IMR-90 (cell line): ENCODE measurements around the gene RPTOR. TPM values are rescaled to one million over a fixed set of nuclear protein-coding genes. Genes with fewer than 3 reads are reported as not detected.

Experiments
- ATAC-seq: fragments of 200-7000 bp; cut with Tn5 transposase; 2 replicates; pipeline ENCODE4 v1.9.1; 2020; ENCODE audit warnings: low read depth, mild to moderate bottlenecking, moderate library complexity
- BruUV-seq: library from RNA; stranded (reverse); fragments of 400-500 nt; replicated peaks from 2 replicates; lab custom pipeline; 2021; lab: Mats Ljungman, UMichigan
- CTCF ChIA-PET: fragments of 300-600 bp; formaldehyde crosslinking; extraction: SDS; loops from one replicate; lab custom pipeline; 2021; ENCODE audit warnings: antibody characterized with exemption; lab: Yijun Ruan, JAX
- POLR2A ChIA-PET: fragments of 300-600 bp; sonication (Branson Sonifier 250); formaldehyde crosslinking; loops from one replicate; lab custom pipeline; 2022; ENCODE audit warnings: antibody characterized with exemption; ENCODE audit not compliant: unreplicated experiment; lab: Charles Lee
- DNase-seq: peaks from one replicate; pipeline ENCODE4 v3.0.0; 2013
- H2AFZ ChIP-seq: replicated peaks from 2 replicates; pipeline ENCODE3; 2013; ENCODE audit warnings: low read length, mild to moderate bottlenecking; ENCODE audit not compliant: poor library complexity
- H2AK5ac ChIP-seq: 2 replicates; pipeline ENCODE4 v1.6.1; 2013; ENCODE audit warnings: low read depth, low read length, inconsistent platforms
- H2AK9ac ChIP-seq: replicated peaks from 2 replicates; pipeline ENCODE3; 2013; ENCODE audit warnings: mild to moderate bottlenecking, low read depth, low read length, moderate library complexity; ENCODE audit not compliant: poor library complexity
- H2BK120ac ChIP-seq: 2 replicates; pipeline ENCODE4 v1.6.1; 2013; ENCODE audit warnings: low read depth, low read length, inconsistent platforms
- H2BK15ac ChIP-seq: 3 replicates; pipeline ENCODE4 v1.6.1; 2013; ENCODE audit warnings: low read depth, low read length, inconsistent platforms
- H2BK20ac ChIP-seq: 2 replicates; pipeline ENCODE4 v1.6.1; 2013; ENCODE audit warnings: low read depth, mild to moderate bottlenecking, inconsistent platforms, low read length, moderate library complexity
- H2BK5ac ChIP-seq: 2 replicates; pipeline ENCODE4 v1.6.1; 2013; ENCODE audit warnings: mild to moderate bottlenecking, low read depth, low read length, inconsistent platforms; ENCODE audit not compliant: poor library complexity, severe bottlenecking
- H3K14ac ChIP-seq: replicated peaks from 2 replicates; pipeline ENCODE4 v1.6.1; 2013; ENCODE audit warnings: low read depth, low read length, inconsistent platforms
- H3K18ac ChIP-seq: 2 replicates; pipeline ENCODE4 v1.6.1; 2013; ENCODE audit warnings: low read depth, low read length, control low read depth
- H3K23ac ChIP-seq: 2 replicates; pipeline ENCODE4 v1.6.1; 2013; ENCODE audit warnings: low read depth, low read length, inconsistent platforms
- H3K27ac ChIP-seq: 2 replicates; pipeline ENCODE4 v1.5.1; 2013; ENCODE audit warnings: mild to moderate bottlenecking, control low read depth, low read length; ENCODE audit not compliant: insufficient read depth
- H3K27me3 ChIP-seq: 2 replicates; pipeline ENCODE4 v1.6.1; 2013; ENCODE audit warnings: low read length; ENCODE audit not compliant: control insufficient read depth, insufficient read depth
- H3K36me3 ChIP-seq: 2 replicates; pipeline ENCODE4 v1.6.1; 2013; ENCODE audit warnings: low read length, mixed read lengths; ENCODE audit not compliant: control insufficient read depth, insufficient read depth
- H3K4ac ChIP-seq: 2 replicates; pipeline ENCODE4 v1.6.1; 2013; ENCODE audit warnings: low read depth, low read length, inconsistent platforms
- H3K4me1 ChIP-seq: 2 replicates; pipeline ENCODE4 v1.6.1; 2013; ENCODE audit warnings: low read length, mixed read lengths; ENCODE audit not compliant: control insufficient read depth, insufficient read depth
- H3K4me2 ChIP-seq: 2 replicates; pipeline ENCODE4 v1.6.1; 2013; ENCODE audit warnings: low read depth, mild to moderate bottlenecking, control low read depth, low read length, moderate library complexity
- H3K4me3 ChIP-seq: 2 replicates; pipeline ENCODE4 v1.5.1; 2013; ENCODE audit warnings: low read depth, mild to moderate bottlenecking, control low read depth, low read length, moderate library complexity; ENCODE audit not compliant: insufficient read depth
- H3K56ac ChIP-seq: 2 replicates; pipeline ENCODE4 v1.6.1; 2013; ENCODE audit warnings: low read length, inconsistent platforms; ENCODE audit not compliant: insufficient read depth; ENCODE audit errors: extremely low read depth
- H3K79me1 ChIP-seq, 2 experiments: 2 replicates each; pipeline ENCODE4 v1.6.1; 2013; ENCODE audit warnings: low read length in 2 of 2, inconsistent platforms in 1 of 2, low read depth in 1 of 2
- H3K9ac ChIP-seq: 2 replicates; pipeline ENCODE4 v1.6.1; 2013; ENCODE audit warnings: low read depth, low read length, control low read depth
- H3K9me1 ChIP-seq: 2 replicates; pipeline ENCODE4 v1.6.1; 2013; ENCODE audit warnings: low read length, inconsistent platforms; ENCODE audit not compliant: insufficient read depth
- H3K9me3 ChIP-seq: 2 replicates; pipeline ENCODE4 v1.6.1; 2013; ENCODE audit warnings: low read length; ENCODE audit not compliant: control insufficient read depth, insufficient read depth
- H4K20me1 ChIP-seq: 2 replicates; pipeline ENCODE4 v1.6.1; 2013; ENCODE audit warnings: low read length, inconsistent platforms; ENCODE audit not compliant: insufficient read depth
- H4K5ac ChIP-seq: 2 replicates; pipeline ENCODE4 v1.6.1; 2013; ENCODE audit warnings: mild to moderate bottlenecking, low read depth, low read length, control low read depth
- H4K8ac ChIP-seq, 2 experiments: 2 replicates each; pipeline ENCODE4 v1.6.1; 2013; ENCODE audit warnings: low read depth in 2 of 2, low read length in 2 of 2, control low read depth in 1 of 2, inconsistent platforms in 1 of 2
- H4K91ac ChIP-seq: 2 replicates; pipeline ENCODE4 v1.6.1; 2013; ENCODE audit warnings: low read depth, low read length, inconsistent platforms; ENCODE audit not compliant: insufficient read depth
- BHLHE40 ChIP-seq: fragments of 150-350 bp; IDR thresholded peaks from 2 replicates; pipeline ENCODE4 v1.6.1; 2016; ENCODE audit warnings: mild to moderate bottlenecking, low read depth, low read length
- CEBPB ChIP-seq: IDR thresholded peaks from 2 replicates; pipeline ENCODE4 v1.6.1; 2012; ENCODE audit warnings: low read depth, low read length, improper control_type of control experiment
- CHD1 ChIP-seq: IDR thresholded peaks from 2 replicates; pipeline ENCODE4 v1.6.1; 2012; ENCODE audit warnings: low read depth, low read length, improper control_type of control experiment
- CTCF ChIP-seq: conservative IDR thresholded peaks from 2 replicates; pipeline ENCODE4 v1.5.1; 2012; ENCODE audit warnings: mild to moderate bottlenecking, low read depth, low read length, improper control_type of control experiment
- ELK1 ChIP-seq: fragments of 150-350 bp; IDR thresholded peaks from 2 replicates; pipeline ENCODE4 v1.6.1; 2016; ENCODE audit warnings: low read depth, mild to moderate bottlenecking, low read length, moderate library complexity, borderline replicate concordance
- FOS ChIP-seq: fragments of 150-350 bp; IDR thresholded peaks from 2 replicates; pipeline ENCODE4 v1.6.1; 2016; ENCODE audit warnings: low read depth, low read length
- MAFK ChIP-seq: IDR thresholded peaks from 2 replicates; pipeline ENCODE4 v1.6.1; 2012; ENCODE audit warnings: low read depth, low read length, improper control_type of control experiment
- MAZ ChIP-seq: IDR thresholded peaks from 2 replicates; pipeline ENCODE4 v1.6.1; 2012; ENCODE audit warnings: low read depth, mild to moderate bottlenecking, low read length, improper control_type of control experiment, moderate library complexity, borderline replicate concordance
- MXI1 ChIP-seq: IDR thresholded peaks from 2 replicates; pipeline ENCODE4 v1.6.1; 2012; ENCODE audit warnings: low read depth, mild to moderate bottlenecking, low read length, moderate library complexity, borderline replicate concordance
- NFE2L2 ChIP-seq: fragments of 150-350 bp; IDR thresholded peaks from 2 replicates; pipeline ENCODE4 v1.6.1; 2016; ENCODE audit warnings: low read depth, mild to moderate bottlenecking, low read length
- POLR2A ChIP-seq: IDR thresholded peaks from 2 replicates; pipeline ENCODE4 v1.6.1; 2012; ENCODE audit warnings: mild to moderate bottlenecking, low read depth, low read length
- RAD21 ChIP-seq: IDR thresholded peaks from 2 replicates; pipeline ENCODE4 v1.6.1; 2012; ENCODE audit warnings: low read length, improper control_type of control experiment
- RCOR1 ChIP-seq: IDR thresholded peaks from 2 replicates; pipeline ENCODE4 v1.6.1; 2012; ENCODE audit warnings: mild to moderate bottlenecking, low read length, improper control_type of control experiment; ENCODE audit not compliant: insufficient replicate concordance
- RFX5 ChIP-seq: IDR thresholded peaks from 2 replicates; pipeline ENCODE4 v1.8.0; 2012; ENCODE audit warnings: low read depth, mild to moderate bottlenecking, low read length, moderate library complexity
- SMC3 ChIP-seq: fragments of 150-350 bp; IDR thresholded peaks from 2 replicates; pipeline ENCODE4 v1.6.1; 2016; ENCODE audit warnings: low read depth, mild to moderate bottlenecking, antibody characterized with exemption, low read length, moderate library complexity
- USF2 ChIP-seq: fragments of 150-350 bp; IDR thresholded peaks from 2 replicates; pipeline ENCODE4 v1.6.1; 2017; ENCODE audit warnings: mild to moderate bottlenecking, antibody characterized with exemption, low read length, low read depth
- WGBS, 2 experiments: methylation state at CpG; one replicate each; pipeline versions ENCODE4 v1.1.5 to v1.1.7; 2013; ENCODE audit warnings: missing lambda C conversion rate in 2 of 2; ENCODE audit not compliant: insufficient read length in 1 of 2; ENCODE audit errors: extremely low coverage in 2 of 2; 5-methylcytosine and 5-hydroxymethylcytosine counted together
- dilution Hi-C: fragments of 300-500 bp; cut with HindIII; formaldehyde crosslinking; loops from one replicate; pipeline ENCODE4 v1.14.3; 2018; ENCODE audit warnings: low sequenced_read_pairs; ENCODE audit not compliant: unreplicated experiment
- in situ Hi-C: fragments of 300-500 bp; cut with MboI; formaldehyde crosslinking; loops from 3 replicates; pipeline ENCODE4 v1.14.3; 2019; ENCODE audit warnings: low sequenced_read_pairs, inconsistent platforms, mixed read lengths
- intact Hi-C: fragments of 100-400 bp; cut with micrococcal nuclease; formaldehyde crosslinking; loops from 2 replicates; pipeline ENCODE4 v1.10.0; 2022
- polyA plus RNA-seq, 3 experiments: library from polyadenylated mRNA; depleted of rRNA; stranded (reverse); fragments of >200 nt; gene quantifications; 2 replicates each; pipeline ENCODE4 v1.2.3, GENCODE V29; 2012; ENCODE audit warnings: low replicate concordance in 1 of 3
- total RNA-seq: library from RNA; depleted of rRNA; stranded (reverse); fragments of >200 nt; gene quantifications from 2 replicates; pipeline ENCODE4 v1.2.3, GENCODE V29; 2012

The RPTOR gene
- total and polyA plus RNA-seq, 2 of the 4 experiments (the other 2 are of a cell fraction): 10.8 to 14.7 TPM

GRCh38 chr17:80946449-80946848 lies 401.8 kb downstream of the RPTOR start:
- dilution Hi-C loops (no loop called here), in situ Hi-C loops (no loop called here), intact Hi-C loops (no loop called here)
- Histone ChIP-seq H3K4me3 (no peak overlapping the region), H3K27me3 (no peaks in the 10 kb centered on the region), H2BK20ac (no peak overlapping the region), H3K56ac (no peak overlapping the region), H4K8ac (no peak overlapping the region), H3K9ac (no peak overlapping the region), H3K9me1 (peaks cover 8% of the 10 kb centered on the region; the same call in 1 of the 2 replicates), H2AK5ac (no peak overlapping the region), H3K23ac (no peak overlapping the region), H4K20me1 (no peaks in the 10 kb centered on the region), H3K27ac (no peak overlapping the region), H3K36me3 (peaks cover 26% of the 10 kb centered on the region), H3K4me1 (peaks cover 11% of the 10 kb centered on the region), H3K4me2 (no peak overlapping the region), H2AFZ (no peak overlapping the region), H2BK5ac (no peak overlapping the region), H3K18ac (no peak overlapping the region), H3K14ac (no peak overlapping the region), H3K79me1 (no peaks in the 10 kb centered on the region; a peak in 1 of 4 replicates), H4K91ac (no peak overlapping the region), H4K5ac (no peak overlapping the region), H3K9me3 (no peaks in the 10 kb centered on the region), H3K4ac (no peak overlapping the region), H2AK9ac (no peak overlapping the region), H2BK15ac (no peak overlapping the region), H2BK120ac (no peak overlapping the region)
- ChIA-PET CTCF (no interaction called here), POLR2A (no interaction called here)
- ATAC-seq: no peak
- BruUV-seq: no TSS peak
- no peak for DNase-seq
- WGBS, 2 experiments: 100% methylated on average over 4 of the region's 8 CpGs; no CpG with 5 or more reads in 1 of the 2 experiments
- TF ChIP-seq MXI1 (no peak), MAZ (no peak), FOS (no peak), NFE2L2 (no peak), RCOR1 (no peak), BHLHE40 (no peak), RAD21 (no peak), CTCF (no peak), CEBPB (no peak), USF2 (no peak), MAFK (no peak), RFX5 (no peak), POLR2A (no peak), SMC3 (no peak), CHD1 (no peak), ELK1 (no peak)
